Measurements from ENCODE around the gene PCED1B.
"Not testable (repeated sequence)": the region's sequence is repeated elsewhere in the genome, so short reads cannot be mapped to it uniquely, and the experiment has no call there.

The PCED1B gene

GRCh38 chr12:47107926-47108325 is 28.5 kb downstream of the PCED1B start:
- DNase-seq (ENCODE audit: low spot score) = no peak
- TF ChIP-seq CTCF (IDR thresholded peaks at IDR 0.05) = no peak
- H3K27ac ChIP-seq = no peak overlapping the region
- no peak overlapping the region for H3K4me3 ChIP-seq

- no peak overlapping the region for H3K4me3 ChIP-seq
- no peak for DNase-seq (ENCODE audit: low spot score)
- TF ChIP-seq CTCF (IDR thresholded peaks at IDR 0.05) = no peak
- no peak overlapping the region for H3K27ac ChIP-seq
These were observed 30.7 kb downstream of the PCED1B start for GRCh38 chr12:47110011-47110541.

GRCh38 chr12:47110718-47111391 is 31.4 kb downstream of the PCED1B start:
- no peak overlapping the region for H3K27ac ChIP-seq
- no peak for TF ChIP-seq CTCF (IDR thresholded peaks at IDR 0.05)

GRCh38 chr12:47111392-47111778 is 32.0 kb downstream of the PCED1B start:
- no peak overlapping the region for H3K4me3 ChIP-seq

More at GRCh38 chr12:47110718-47111391, 31.4 kb downstream of the PCED1B start:
- no peak for DNase-seq (ENCODE audit: low spot score)
- H3K4me3 ChIP-seq = no peak overlapping the region

GRCh38 chr12:47111854-47112253 is 32.4 kb downstream of the PCED1B start:
- Histone ChIP-seq H3K27ac (no peak overlapping the region), H3K4me3 (no peak overlapping the region)
- DNase-seq (ENCODE audit: low spot score) = no peak
- no peak for TF ChIP-seq CTCF (IDR thresholded peaks at IDR 0.05)

More at GRCh38 chr12:47111392-47111778, 32.0 kb downstream of the PCED1B start:
- H3K27ac ChIP-seq = no peak overlapping the region
- no peak for DNase-seq (ENCODE audit: low spot score)
- TF ChIP-seq CTCF (IDR thresholded peaks at IDR 0.05) = no peak

- no peak overlapping the region for H3K27ac ChIP-seq
- no peak overlapping the region for H3K4me3 ChIP-seq
- no peak for DNase-seq (ENCODE audit: low spot score)
- no peak for TF ChIP-seq CTCF (IDR thresholded peaks at IDR 0.05)
These were observed 33.3 kb downstream of the PCED1B start for GRCh38 chr12:47112679-47113078.

- no peak for TF ChIP-seq CTCF (IDR thresholded peaks at IDR 0.05)
- no peak overlapping the region for H3K27ac ChIP-seq
- no peak for DNase-seq (ENCODE audit: low spot score)
- no peak overlapping the region for H3K4me3 ChIP-seq
These were observed 35.1 kb downstream of the PCED1B start for GRCh38 chr12:47114481-47114892.

- not testable (repeated sequence) for DNase-seq (ENCODE audit: low spot score); H3K27ac ChIP-seq; H3K4me3 ChIP-seq
These were observed 37.9 kb downstream of the PCED1B start for GRCh38 chr12:47117305-47117704.

All from coronary artery (tissue), 2 donors.